WTC11 (cell line): Measurements from ENCODE around the gene PGF. TPM values are rescaled to one million over a fixed set of nuclear protein-coding genes. Genes with fewer than 3 reads are reported as not detected.

Experiments used
- ATAC-seq: fragments of 200-7000 bp; cut with Tn5 transposase; 2 replicates; pipeline ENCODE4 v1.10.0; 2021; ENCODE audit warnings: mild to moderate bottlenecking, moderate library complexity
- CTCF ChIA-PET: fragments of 300-600 bp; sonication (Branson Sonifier 250); formaldehyde crosslinking; loops from one replicate; lab custom pipeline; 2021; ENCODE audit warnings: antibody characterized with exemption; lab: Charles Lee
- POLR2A ChIA-PET: fragments of 350-600 bp; sonication (Branson Sonifier 250); formaldehyde crosslinking; loops from one replicate; lab custom pipeline; 2021; ENCODE audit warnings: antibody characterized with exemption; lab: Charles Lee
- DNase-seq: peaks from one replicate; pipeline ENCODE4 v3.0.0; 2021; ENCODE audit warnings: low spot score
- H3K27ac Mint-ChIP-seq: 2 replicates; pipeline ENCODE4 v1.8.0; 2021; ENCODE audit warnings: mixed read lengths
- H3K27me3 Mint-ChIP-seq: 2 replicates; pipeline ENCODE4 v1.8.0; 2021; ENCODE audit warnings: low read depth, mild to moderate bottlenecking, moderate library complexity, mixed read lengths
- H3K36me3 Mint-ChIP-seq: 2 replicates; pipeline ENCODE4 v1.8.0; 2021; ENCODE audit warnings: mixed read lengths
- H3K4me1 Mint-ChIP-seq: 2 replicates; pipeline ENCODE4 v1.8.0; 2022; ENCODE audit warnings: mixed read lengths
- H3K4me3 Mint-ChIP-seq: 2 replicates; pipeline ENCODE4 v1.8.0; 2021; ENCODE audit warnings: mild to moderate bottlenecking, moderate library complexity, mixed read lengths
- H3K9me3 Mint-ChIP-seq: 2 replicates; pipeline ENCODE4 v1.8.0; 2021; ENCODE audit warnings: mixed read lengths
- ARID4B ChIP-seq: sonication (generic); formaldehyde crosslinking; IDR thresholded peaks from 2 replicates; pipeline ENCODE4 v1.8.0; 2023; ENCODE audit warnings: missing genetic modification reagents, mild to moderate bottlenecking, borderline replicate concordance
- ATF1 ChIP-seq: sonication (generic); formaldehyde crosslinking; IDR thresholded peaks from 2 replicates; pipeline ENCODE4 v1.8.1; 2023; ENCODE audit warnings: mild to moderate bottlenecking, moderate library complexity, missing genetic modification reagents
- CBFB ChIP-seq: sonication (generic); formaldehyde crosslinking; IDR thresholded peaks from 2 replicates; pipeline ENCODE4 v1.8.1; 2022; ENCODE audit warnings: mild to moderate bottlenecking, low read depth, missing genetic modification reagents
- CTCF ChIP-seq: fragments of 200-600 bp; IDR thresholded peaks from 2 replicates; pipeline ENCODE4 v1.8.0; 2022; ENCODE audit warnings: antibody characterized with exemption
- ELF4 ChIP-seq: sonication (generic); formaldehyde crosslinking; IDR thresholded peaks from 2 replicates; pipeline ENCODE4 v1.8.1; 2022; ENCODE audit warnings: low read depth, mild to moderate bottlenecking, moderate library complexity, missing genetic modification reagents
- FOXJ3 ChIP-seq: sonication (generic); formaldehyde crosslinking; IDR thresholded peaks from 2 replicates; pipeline ENCODE4 v1.9.0; 2021; ENCODE audit warnings: missing genetic modification reagents, mild to moderate bottlenecking, borderline replicate concordance
- GTF2I ChIP-seq: fragments of 250-450 bp; sonication (Bioruptor Pico); conservative IDR thresholded peaks from 2 replicates; pipeline ENCODE4 v1.4.0; 2021; ENCODE audit warnings: mild to moderate bottlenecking
- JAZF1 ChIP-seq: fragments of 250-450 bp; sonication (Bioruptor Pico); IDR thresholded peaks from 2 replicates; pipeline ENCODE4 v1.9.0; 2021; ENCODE audit warnings: moderate library complexity, mild to moderate bottlenecking, inconsistent platforms
- MLX ChIP-seq: sonication (generic); formaldehyde crosslinking; IDR thresholded peaks from 2 replicates; pipeline ENCODE4 v1.8.1; 2023; ENCODE audit warnings: mild to moderate bottlenecking, missing genetic modification reagents, moderate library complexity
- MYBL2 ChIP-seq: sonication (generic); formaldehyde crosslinking; IDR thresholded peaks from 2 replicates; pipeline ENCODE4 v1.8.1; 2023; ENCODE audit warnings: mild to moderate bottlenecking, moderate library complexity, missing genetic modification reagents
- NR2C2 ChIP-seq: sonication (generic); formaldehyde crosslinking; IDR thresholded peaks from 2 replicates; pipeline ENCODE4 v1.8.0; 2022; ENCODE audit warnings: mild to moderate bottlenecking, missing genetic modification reagents
- OVOL2 ChIP-seq: fragments of 250-450 bp; sonication (Bioruptor Pico); IDR thresholded peaks from 2 replicates; pipeline ENCODE4 v1.9.0; 2021; ENCODE audit warnings: mild to moderate bottlenecking, borderline replicate concordance
- PREB ChIP-seq: sonication (generic); formaldehyde crosslinking; IDR thresholded peaks from 2 replicates; pipeline ENCODE4 v1.8.1; 2022; ENCODE audit warnings: mild to moderate bottlenecking, missing genetic modification reagents, moderate library complexity, borderline replicate concordance
- RELA ChIP-seq: sonication (generic); formaldehyde crosslinking; IDR thresholded peaks from 2 replicates; pipeline ENCODE4 v1.8.1; 2022; ENCODE audit warnings: missing genetic modification reagents, mild to moderate bottlenecking, borderline replicate concordance
- TP53 ChIP-seq: sonication (generic); formaldehyde crosslinking; IDR thresholded peaks from 2 replicates; pipeline ENCODE4 v1.8.1; 2023; ENCODE audit warnings: mild to moderate bottlenecking, missing genetic modification reagents
- ZBTB21 ChIP-seq: sonication (generic); formaldehyde crosslinking; IDR thresholded peaks from 2 replicates; pipeline ENCODE4 v1.8.1; 2023; ENCODE audit warnings: mild to moderate bottlenecking, missing genetic modification reagents, borderline replicate concordance
- ZMAT4 ChIP-seq: fragments of 250-450 bp; sonication (Bioruptor Pico); IDR thresholded peaks from 2 replicates; pipeline ENCODE4 v1.9.0; 2021; ENCODE audit warnings: mild to moderate bottlenecking
- ZNF281 ChIP-seq: sonication (generic); formaldehyde crosslinking; IDR thresholded peaks from 2 replicates; pipeline ENCODE4 v1.8.0; 2023; ENCODE audit warnings: mild to moderate bottlenecking, missing genetic modification reagents
- ZNF396 ChIP-seq: fragments of 250-450 bp; sonication (Bioruptor Pico); IDR thresholded peaks from 2 replicates; pipeline ENCODE4 v1.8.0; 2021; ENCODE audit warnings: mild to moderate bottlenecking, moderate library complexity, borderline replicate concordance
- ZNF416 ChIP-seq: fragments of 250-450 bp; sonication (Bioruptor Pico); IDR thresholded peaks from 2 replicates; pipeline ENCODE4 v1.9.0; 2021; ENCODE audit warnings: mild to moderate bottlenecking, inconsistent platforms
- ZNF425 ChIP-seq: fragments of 250-450 bp; sonication (Bioruptor Pico); conservative IDR thresholded peaks from 2 replicates; pipeline ENCODE4 v1.9.0; 2021; ENCODE audit warnings: mild to moderate bottlenecking
- total RNA-seq: library from RNA; stranded (reverse); gene quantifications from 3 replicates; pipeline ENCODE4 v1.2.3, GENCODE V29; 2021

Gene PGF
- total RNA-seq, 1 experiment from 2014 or later = 6.7 TPM

GRCh38 chr14:74898083-74898482, 57.3 kb downstream of the PGF start:
- ATAC-seq (no peak), DNase-seq (no peak)
- peaks cover 94% of the 10 kb centered on the region for H3K36me3 Mint-ChIP-seq
- POLR2A ChIA-PET = interaction anchor here (0.7 kb wide), 1 partner anchor 9 kb away, joined by 4 read pairs; no protein-coding TSS in a partner anchor
- H3K27ac Mint-ChIP-seq = no peak overlapping the region
- TF ChIP-seq RELA (CRISPR knock-in tag) (no peak), ZNF425 (CRISPR knock-in tag) (no peak), ZNF396 (no peak), TP53 (CRISPR knock-in tag) (no peak), JAZF1 (CRISPR knock-in tag) (no peak), GTF2I (CRISPR knock-in tag) (no peak), FOXJ3 (CRISPR knock-in tag) (no peak), NR2C2 (CRISPR knock-in tag) (no peak), MLX (CRISPR knock-in tag) (no peak), OVOL2 (CRISPR knock-in tag) (no peak), PREB (CRISPR knock-in tag) (no peak), ELF4 (CRISPR knock-in tag) (no peak), ZMAT4 (CRISPR knock-in tag) (no peak), ARID4B (CRISPR knock-in tag) (no peak), ZNF416 (no peak), ATF1 (no peak)
- peaks cover 6% of the 10 kb centered on the region for H3K4me1 Mint-ChIP-seq
- no peaks in the 10 kb centered on the region for H3K9me3 Mint-ChIP-seq
- CTCF ChIA-PET = interaction anchor here (0.7 to 1.8 kb wide), 3 partner anchors 8 to 602 kb away, joined by 3 to 9 read pairs (median 7); no protein-coding TSS in a partner anchor
- H3K27me3 Mint-ChIP-seq = no peaks in the 10 kb centered on the region
- H3K4me3 Mint-ChIP-seq = no peak overlapping the region

GRCh38 chr14:74897642-74898041, 57.8 kb downstream of the PGF start:
- CTCF ChIA-PET = interaction anchor here (0.7 to 1.8 kb wide), 4 partner anchors 8 to 602 kb away, joined by 3 to 9 read pairs (median 5); no protein-coding TSS in a partner anchor
- TF ChIP-seq MYBL2 (CRISPR knock-in tag) (no peak), ZBTB21 (CRISPR knock-in tag) (no peak), CBFB (CRISPR knock-in tag) (no peak), ATF1 (no peak), ZNF281 (CRISPR knock-in tag) (no peak), ELF4 (CRISPR knock-in tag) (no peak), CTCF (no peak)

More at GRCh38 chr14:74897642-74898041, 57.8 kb downstream of the PGF start:
- H3K4me3 Mint-ChIP-seq = no peak overlapping the region
- no peak for DNase-seq
- H3K4me1 Mint-ChIP-seq = peaks cover 1% of the 10 kb centered on the region; the same call in 1 of the 2 replicates
- no peak for ATAC-seq
- peaks cover 94% of the 10 kb centered on the region for H3K36me3 Mint-ChIP-seq
- H3K27me3 Mint-ChIP-seq = no peaks in the 10 kb centered on the region
- H3K27ac Mint-ChIP-seq = no peak overlapping the region; the same call in 1 of the 2 replicates
- H3K9me3 Mint-ChIP-seq = no peaks in the 10 kb centered on the region
- POLR2A ChIA-PET = interaction anchor here (0.7 kb wide), 1 partner anchor 9 kb away, joined by 4 read pairs; no protein-coding TSS in a partner anchor
